Measurements from ENCODE around the gene APEH. TPM values are rescaled to one million over a fixed set of nuclear protein-coding genes. Genes with fewer than 3 reads are reported as not detected.
A peak's percentile ranks its signal among the peaks of the same experiment; 100 is the strongest.

Gene APEH
- total RNA-seq, 1 experiment from 2014 or later = 254 TPM

DNA sequence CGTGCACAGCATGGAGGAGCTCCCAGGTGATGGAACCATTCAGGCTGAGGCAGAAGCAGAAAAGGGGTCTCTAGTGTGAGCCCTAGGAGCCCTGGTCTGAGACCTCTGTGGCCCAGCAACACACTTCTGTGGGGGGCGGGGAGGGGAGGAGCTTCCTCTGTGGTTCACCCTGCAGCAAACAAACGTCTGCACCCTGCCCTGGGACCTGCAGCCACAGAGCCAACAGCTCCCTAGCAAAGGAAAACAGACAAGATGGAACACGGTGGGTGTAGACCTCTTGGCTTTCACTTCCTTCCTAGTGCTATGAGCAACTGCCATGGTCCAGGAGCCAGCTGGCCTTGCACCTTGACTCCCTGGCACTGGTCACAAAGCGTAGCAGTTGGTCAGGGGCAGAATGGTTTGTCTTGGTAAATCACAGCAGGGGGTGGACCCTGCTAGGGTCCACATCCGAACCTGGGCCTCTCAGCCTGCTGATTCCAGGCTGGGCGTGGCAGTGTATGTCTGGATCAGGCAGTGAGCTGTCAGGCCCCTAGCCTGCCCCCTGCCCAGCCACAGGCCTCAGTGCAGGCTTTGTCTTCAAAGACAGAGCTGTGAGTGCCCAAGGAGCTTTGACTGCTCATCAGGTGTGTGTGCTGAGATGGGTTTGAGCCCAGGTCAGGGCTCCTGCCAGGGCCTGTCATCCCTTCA is 38.6 kb downstream of the APEH start:
- no peak for DNase-seq (ENCODE audit: low spot score)

- DNase-seq (ENCODE audit: low spot score) = no peak
Observed at GRCh38 chr3:49713336-49714105, 39.4 kb downstream of the APEH start.

DNA sequence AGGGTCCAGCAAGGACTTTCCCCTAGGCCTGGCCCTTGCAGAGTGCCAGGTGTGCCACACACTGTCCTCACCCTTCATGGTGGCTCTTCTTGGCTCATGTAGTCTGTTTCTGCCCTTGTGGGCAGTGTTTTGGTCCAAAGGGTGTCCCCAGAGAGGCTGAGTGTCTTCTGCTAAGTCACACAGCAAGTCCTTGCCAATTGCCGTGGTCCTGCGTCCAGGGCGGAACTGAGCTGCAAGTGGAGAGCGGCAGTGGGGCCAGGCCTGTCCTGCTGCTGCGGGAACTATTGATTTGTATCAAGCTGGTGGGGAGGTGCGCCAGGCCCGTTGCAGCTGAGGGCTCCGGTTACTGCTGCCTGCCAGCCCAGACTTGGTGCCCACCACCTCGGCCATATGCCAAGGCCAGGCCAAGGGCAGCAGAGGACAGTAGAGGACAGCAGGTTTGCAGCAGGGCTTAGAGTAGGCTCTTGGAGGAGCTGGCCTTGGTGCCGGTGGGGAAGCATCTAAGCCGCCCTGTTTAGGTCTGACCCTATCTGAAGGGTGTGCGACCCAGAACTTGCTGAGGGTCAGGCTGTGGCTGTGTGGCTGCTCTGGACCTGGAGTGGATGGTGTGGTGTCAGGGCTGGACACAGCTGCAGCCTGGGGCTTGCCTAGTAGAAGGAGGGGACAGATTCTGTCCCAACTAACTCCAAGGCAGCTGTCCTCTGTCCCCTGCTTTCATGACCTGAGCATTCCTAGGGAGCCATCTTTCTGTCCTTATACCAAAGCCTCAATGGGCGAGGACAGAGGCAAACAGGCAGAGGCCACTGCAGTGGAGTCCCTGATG is 40.8 kb downstream of the APEH start:
- DNase-seq (ENCODE audit: low spot score) = no peak

DNA sequence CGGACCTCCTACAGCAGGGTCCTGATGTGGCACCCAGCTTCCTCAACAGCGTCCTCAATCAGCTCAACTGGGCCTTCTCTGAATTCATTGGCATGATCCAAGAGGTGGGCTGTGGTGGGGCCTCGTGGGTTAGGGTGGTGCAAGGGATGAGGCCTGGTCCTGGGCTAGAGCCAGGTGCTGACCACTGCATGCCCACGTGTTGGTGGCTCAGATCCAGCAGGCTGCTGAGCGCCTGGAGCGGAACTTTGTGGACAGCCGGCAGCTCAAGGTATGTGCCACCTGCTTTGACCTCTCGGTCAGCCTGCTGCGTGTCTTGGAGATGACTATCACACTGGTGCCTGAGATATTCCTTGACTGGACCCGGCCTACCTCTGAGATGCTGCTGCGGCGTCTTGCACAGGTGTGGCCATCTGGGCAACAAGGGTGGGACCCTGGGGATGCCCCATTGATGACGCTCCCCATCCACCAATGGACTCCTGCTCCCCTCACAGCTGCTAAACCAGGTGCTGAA is 41.5 kb downstream of the APEH start:
- no peak for DNase-seq (ENCODE audit: low spot score)

GRCh38 chr3:49716169-49716568 is 42.0 kb downstream of the APEH start:
- no peak for DNase-seq (ENCODE audit: low spot score)

DNA sequence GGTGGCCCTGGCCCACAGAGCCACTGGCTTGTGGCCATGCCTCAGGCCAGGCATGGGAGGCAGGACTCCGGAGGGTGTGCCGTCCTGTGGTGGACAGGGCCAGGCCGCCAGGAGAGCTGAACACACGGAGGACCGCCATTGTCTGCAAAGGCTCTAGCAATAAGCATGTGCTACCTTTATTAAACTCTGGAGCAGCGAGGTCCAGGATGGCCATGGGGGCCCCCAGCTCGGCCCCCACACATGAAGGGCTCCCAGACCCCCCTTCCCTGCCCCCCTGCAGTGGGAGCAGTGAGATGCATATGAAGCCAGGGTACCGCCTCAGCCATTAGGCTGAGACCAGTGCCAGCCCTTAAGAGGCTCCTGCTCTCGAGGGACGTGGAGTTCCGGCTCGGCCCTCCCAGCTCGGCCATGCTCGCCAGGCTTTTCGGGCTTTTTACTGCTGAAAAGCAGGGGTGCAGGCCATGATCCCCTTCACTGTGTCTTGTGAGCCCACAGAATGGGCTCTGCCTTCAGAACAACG is 42.6 kb downstream of the APEH start:
- DNase-seq (ENCODE audit: low spot score) = no peak

DNA sequence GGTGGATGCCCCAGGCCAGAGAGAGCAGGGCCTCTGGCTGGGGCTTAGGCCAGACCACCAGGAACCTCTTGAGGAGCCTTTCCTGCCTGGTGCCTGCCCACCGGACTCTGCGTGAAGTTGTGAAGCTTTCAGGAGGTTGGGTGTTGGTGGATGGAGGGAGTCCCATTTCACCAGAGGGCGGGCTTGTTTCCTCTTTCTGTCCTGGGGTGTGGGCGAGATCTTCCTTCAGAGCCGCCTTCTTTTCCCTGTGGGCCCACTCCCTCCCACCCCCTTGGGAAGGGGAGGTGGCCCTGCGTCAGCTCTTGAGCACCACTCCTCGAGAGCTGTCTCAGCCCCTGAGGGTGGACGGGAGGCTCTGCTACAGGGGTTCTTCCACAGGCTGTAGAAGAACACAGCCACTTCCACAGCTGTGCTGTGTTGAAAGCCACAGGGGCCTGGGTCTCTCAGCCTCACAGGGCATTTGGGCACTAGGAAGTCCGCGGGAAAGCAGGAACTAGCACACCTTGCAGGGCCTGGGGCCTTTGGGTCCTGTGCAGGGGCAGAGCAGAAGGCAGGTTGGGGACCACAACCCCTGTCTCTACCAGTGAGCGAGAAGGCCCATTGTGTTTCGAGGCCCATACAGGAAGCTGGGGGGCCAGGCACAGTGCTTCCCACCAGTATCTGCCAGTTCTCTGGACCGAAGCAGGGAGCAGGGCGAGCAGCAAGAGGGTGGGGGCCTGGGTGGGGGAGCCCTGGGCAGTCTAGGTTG is 43.2 kb downstream of the APEH start:
- DNase-seq (ENCODE audit: low spot score) = no peak

DNA sequence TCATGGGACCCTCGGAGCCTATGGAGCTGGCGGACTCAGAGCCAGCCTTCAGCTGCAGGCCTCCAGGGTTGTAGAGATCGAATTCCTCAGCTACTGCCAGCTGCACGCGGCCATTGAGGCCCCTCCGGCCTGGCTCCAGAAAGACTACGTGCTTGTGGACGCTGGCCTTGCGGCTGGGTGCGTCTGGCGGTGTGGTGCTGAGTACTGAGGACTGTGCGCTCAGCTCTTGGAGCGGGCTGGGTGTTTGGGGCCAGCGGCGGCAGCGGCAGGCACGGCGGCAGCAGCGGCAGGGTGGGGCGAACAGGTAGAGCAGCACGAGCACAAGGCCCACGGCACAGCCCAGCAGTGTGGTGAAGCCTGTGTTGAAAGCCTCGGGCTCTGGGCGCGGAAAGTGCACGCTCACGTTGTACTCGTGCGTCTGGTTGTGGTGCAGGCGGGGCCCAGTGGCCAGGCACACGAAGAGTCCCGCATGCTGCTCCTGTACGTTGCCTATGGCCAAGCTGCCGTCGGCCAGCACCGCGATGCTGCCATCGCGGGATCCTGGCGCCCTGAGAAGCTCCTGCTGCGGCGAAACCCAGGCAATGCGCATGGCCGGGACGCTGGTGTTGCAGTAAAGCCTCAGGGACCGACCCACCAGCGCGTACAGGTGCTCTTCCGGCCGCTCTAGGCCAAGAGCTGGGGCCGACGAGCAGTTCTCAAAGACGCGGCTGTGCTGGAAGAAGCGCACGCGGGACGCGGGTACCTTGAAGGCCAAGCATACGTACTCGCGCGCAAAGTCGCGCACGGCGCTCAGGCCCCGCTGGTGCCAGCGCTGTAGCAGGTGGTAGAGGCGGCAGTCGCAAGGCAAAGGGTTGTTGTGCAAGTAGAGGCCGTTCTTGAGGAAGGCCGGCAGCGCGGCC is 44.1 kb downstream of the APEH start:
- DNase-seq (ENCODE audit: low spot score) = no peak

- no peak for DNase-seq (ENCODE audit: low spot score)
Observed at GRCh38 chr3:49718858-49719213, 44.7 kb downstream of the APEH start.

GRCh38 chr3:49719214-49719884 is 45.2 kb downstream of the APEH start, which contains the start of gene AMIGO3:
Gene AMIGO3 (minus strand): TSS chr3:49719684. CDS start chr3:49719465, 219 bp downstream.
- peak; percentile 84 for DNase-seq (ENCODE audit: low spot score)

DNA sequence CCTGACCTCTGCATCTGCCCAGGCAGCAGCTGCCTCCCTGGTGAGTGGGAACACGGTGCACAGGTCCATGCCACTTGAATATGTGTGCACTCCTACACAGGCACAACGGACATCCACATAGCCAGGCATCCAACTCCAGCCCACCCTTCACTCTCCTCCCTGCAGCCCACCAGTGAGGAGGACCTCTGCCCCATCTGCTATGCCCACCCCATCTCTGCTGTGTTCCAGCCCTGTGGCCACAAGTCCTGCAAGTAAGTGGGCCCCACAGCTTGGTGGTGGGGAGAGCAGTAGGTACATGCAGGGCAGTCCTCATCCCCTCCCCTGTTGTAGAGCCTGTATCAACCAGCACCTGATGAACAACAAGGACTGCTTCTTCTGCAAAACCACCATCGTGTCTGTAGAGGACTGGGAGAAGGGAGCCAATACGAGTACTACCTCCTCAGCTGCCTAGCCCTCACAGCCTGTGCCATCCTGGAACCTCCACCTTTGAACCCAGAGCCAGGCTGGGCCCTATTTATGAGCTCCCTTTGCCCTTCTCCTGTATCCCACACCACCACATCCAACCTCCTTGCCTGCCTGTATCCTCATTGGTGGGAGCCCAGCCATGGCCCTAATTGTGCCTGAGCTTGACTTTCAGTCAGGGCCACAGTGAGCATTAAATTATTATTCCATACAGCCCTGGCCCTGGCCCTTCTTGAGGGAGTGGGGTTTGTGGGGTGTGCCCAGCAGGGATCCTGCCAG is 46.9 kb downstream of the APEH start:
- DNase-seq (ENCODE audit: low spot score) = no peak

GRCh38 chr3:49721596-49721895 is 47.4 kb downstream of the APEH start:
- no peak for DNase-seq (ENCODE audit: low spot score)

- DNase-seq (ENCODE audit: low spot score) = no peak
Observed at GRCh38 chr3:49721896-49722781, 48.0 kb downstream of the APEH start.

GRCh38 chr3:49722896-49723295 is 48.7 kb downstream of the APEH start:
- DNase-seq (ENCODE audit: low spot score) = no peak

DNA sequence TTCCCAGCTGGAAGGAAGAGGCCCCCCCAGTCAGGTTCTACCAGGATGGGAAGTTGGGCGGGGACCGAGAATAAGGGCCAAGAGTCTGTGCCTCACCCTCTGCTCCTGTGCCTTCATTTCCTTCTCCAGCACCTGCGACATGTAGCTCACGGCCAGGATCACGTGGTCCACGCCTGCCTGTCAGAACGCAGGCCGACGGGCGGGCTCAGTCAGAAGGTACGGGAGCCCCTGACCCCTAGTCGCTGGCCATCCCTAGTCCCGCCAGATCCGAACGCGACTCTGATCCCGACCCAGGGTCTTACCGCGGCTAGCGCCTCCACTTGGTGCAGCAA is 49.1 kb downstream of the APEH start:
- peak; percentile 54 for DNase-seq (ENCODE audit: low spot score)

GRCh38 chr3:49723628-49724551 is 49.7 kb downstream of the APEH start, which contains the start of gene GMPPB:
Gene GMPPB (minus strand): TSS chr3:49723951. CDS start chr3:49723726, 225 bp downstream.
- DNase-seq (ENCODE audit: low spot score) = peak; percentile 95

DNA sequence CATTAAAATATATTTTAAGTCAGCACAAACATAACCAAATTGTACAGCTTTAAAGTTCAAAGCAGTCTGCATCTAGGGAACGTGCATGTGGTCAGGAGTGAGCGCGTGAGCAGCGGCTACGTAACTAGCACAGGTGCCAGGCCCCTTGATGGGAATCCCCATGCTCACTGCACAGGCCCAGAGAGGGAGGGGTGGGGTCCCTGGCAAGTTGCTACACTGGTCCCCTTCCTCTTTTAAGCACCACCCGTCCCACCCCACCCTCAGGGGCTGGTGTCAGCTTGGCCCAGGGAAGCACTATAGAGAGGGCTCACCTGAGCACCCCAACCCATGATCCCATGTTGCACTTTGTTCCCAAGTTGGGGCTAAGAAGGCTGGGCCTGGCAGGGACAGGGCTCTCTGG is 50.4 kb downstream of the APEH start:
- DNase-seq (ENCODE audit: low spot score) = no peak

Measured in HT-29 (cell line).